Measurements from ENCODE around the gene COL5A1.

The COL5A1 gene

GRCh38 chr9:134785325-134786108 is 143.9 kb downstream of the COL5A1 start:
- Histone ChIP-seq H4K20me1 (ENCODE audit: insufficient read depth, low read length) (no peaks in the 10 kb centered on the region), H3K79me2 (ENCODE audit: low read length) (no peaks in the 10 kb centered on the region), H3K36me3 (replicated peaks; ENCODE audit: low read depth, low read length) (no peaks in the 10 kb centered on the region), H3K4me1 (ENCODE audit: low read length) (peaks cover 32% of the 10 kb centered on the region), H3K4me2 (ENCODE audit: low read length) (no peak overlapping the region), H3K27ac (ENCODE audit: low read length) (no peak overlapping the region), H3K9me3 (ENCODE audit: insufficient read depth, low read length) (no peaks in the 10 kb centered on the region), H2AFZ (ENCODE audit: low read depth, low read length) (no peak overlapping the region), H3K4me3 (ENCODE audit: low read length) (no peak overlapping the region), H3K27me3 (ENCODE audit: low read depth, low read length) (peaks cover 40% of the 10 kb centered on the region), H3K9ac (ENCODE audit: low read length) (no peak overlapping the region)
- TF ChIP-seq CTCF (IDR thresholded peaks at IDR 0.05; ENCODE audit: low read depth, low read length) (no peak), EZH2phosphoT487 (IDR thresholded peaks at IDR 0.05; ENCODE audit: low read depth) (no peak)

GRCh38 chr9:134787601-134788531 is 146.3 kb downstream of the COL5A1 start:
- Histone ChIP-seq H3K36me3 (replicated peaks; ENCODE audit: low read depth, low read length) (no peaks in the 10 kb centered on the region), H3K4me2 (ENCODE audit: low read length) (no peak overlapping the region), H4K20me1 (ENCODE audit: insufficient read depth, low read length) (no peaks in the 10 kb centered on the region), H2AFZ (ENCODE audit: low read depth, low read length) (no peak overlapping the region), H3K79me2 (ENCODE audit: low read length) (no peaks in the 10 kb centered on the region), H3K27me3 (ENCODE audit: low read depth, low read length) (peaks cover 46% of the 10 kb centered on the region), H3K27ac (ENCODE audit: low read length) (no peak overlapping the region), H3K4me3 (ENCODE audit: low read length) (no peak overlapping the region), H3K4me1 (ENCODE audit: low read length) (peaks cover 18% of the 10 kb centered on the region), H3K9me3 (ENCODE audit: insufficient read depth, low read length) (no peaks in the 10 kb centered on the region), H3K9ac (ENCODE audit: low read length) (no peak overlapping the region)
- no peak for TF ChIP-seq EZH2phosphoT487 (IDR thresholded peaks at IDR 0.05; ENCODE audit: low read depth)
- no peak for TF ChIP-seq CTCF (IDR thresholded peaks at IDR 0.05; ENCODE audit: low read depth, low read length)

- Histone ChIP-seq H3K4me1 (ENCODE audit: low read length) (peaks cover 5% of the 10 kb centered on the region), H4K20me1 (ENCODE audit: insufficient read depth, low read length) (no peaks in the 10 kb centered on the region), H3K9ac (ENCODE audit: low read length) (no peak overlapping the region), H2AFZ (ENCODE audit: low read depth, low read length) (no peak overlapping the region), H3K27me3 (ENCODE audit: low read depth, low read length) (peaks cover 49% of the 10 kb centered on the region), H3K9me3 (ENCODE audit: insufficient read depth, low read length) (no peaks in the 10 kb centered on the region), H3K36me3 (replicated peaks; ENCODE audit: low read depth, low read length) (no peaks in the 10 kb centered on the region), H3K4me2 (ENCODE audit: low read length) (no peak overlapping the region), H3K79me2 (ENCODE audit: low read length) (no peaks in the 10 kb centered on the region), H3K4me3 (ENCODE audit: low read length) (no peak overlapping the region), H3K27ac (ENCODE audit: low read length) (no peak overlapping the region)
- no peak for TF ChIP-seq CTCF (IDR thresholded peaks at IDR 0.05; ENCODE audit: low read depth, low read length)
- TF ChIP-seq EZH2phosphoT487 (IDR thresholded peaks at IDR 0.05; ENCODE audit: low read depth) = no peak
Measured at GRCh38 chr9:134789168-134789567, 147.6 kb downstream of the COL5A1 start.

- no peak for TF ChIP-seq EZH2phosphoT487 (IDR thresholded peaks at IDR 0.05; ENCODE audit: low read depth)
- no peak for TF ChIP-seq CTCF (IDR thresholded peaks at IDR 0.05; ENCODE audit: low read depth, low read length)
- no peaks in the 10 kb centered on the region for H3K79me2 ChIP-seq (ENCODE audit: low read length)
- no peak overlapping the region for H2AFZ ChIP-seq (ENCODE audit: low read depth, low read length)
- H3K36me3 ChIP-seq (replicated peaks; ENCODE audit: low read depth, low read length) = no peaks in the 10 kb centered on the region
- H3K27ac ChIP-seq (ENCODE audit: low read length) = no peak overlapping the region
- H3K4me1 ChIP-seq (ENCODE audit: low read length) = no peaks in the 10 kb centered on the region
- no peak overlapping the region for H3K4me2 ChIP-seq (ENCODE audit: low read length)
- peaks cover 34% of the 10 kb centered on the region for H3K27me3 ChIP-seq (ENCODE audit: low read depth, low read length)
- no peak overlapping the region for H3K4me3 ChIP-seq (ENCODE audit: low read length)
- no peaks in the 10 kb centered on the region for H4K20me1 ChIP-seq (ENCODE audit: insufficient read depth, low read length)
- H3K9ac ChIP-seq (ENCODE audit: low read length) = no peak overlapping the region
- H3K9me3 ChIP-seq (ENCODE audit: insufficient read depth, low read length) = no peaks in the 10 kb centered on the region
Measured at GRCh38 chr9:134791009-134791408, 149.4 kb downstream of the COL5A1 start.
